GM18517 (cell line): ENCODE results near the gene CASZ1.

ENCODE experiments used
- ATAC-seq: cut with Tn5 transposase; IDR thresholded peaks from one replicate; pipeline ENCODE4 v1.9.1; 2021; ENCODE audit warnings: mild to moderate bottlenecking, moderate library complexity; ENCODE audit not compliant: unreplicated experiment

CASZ1 gene

DNA sequence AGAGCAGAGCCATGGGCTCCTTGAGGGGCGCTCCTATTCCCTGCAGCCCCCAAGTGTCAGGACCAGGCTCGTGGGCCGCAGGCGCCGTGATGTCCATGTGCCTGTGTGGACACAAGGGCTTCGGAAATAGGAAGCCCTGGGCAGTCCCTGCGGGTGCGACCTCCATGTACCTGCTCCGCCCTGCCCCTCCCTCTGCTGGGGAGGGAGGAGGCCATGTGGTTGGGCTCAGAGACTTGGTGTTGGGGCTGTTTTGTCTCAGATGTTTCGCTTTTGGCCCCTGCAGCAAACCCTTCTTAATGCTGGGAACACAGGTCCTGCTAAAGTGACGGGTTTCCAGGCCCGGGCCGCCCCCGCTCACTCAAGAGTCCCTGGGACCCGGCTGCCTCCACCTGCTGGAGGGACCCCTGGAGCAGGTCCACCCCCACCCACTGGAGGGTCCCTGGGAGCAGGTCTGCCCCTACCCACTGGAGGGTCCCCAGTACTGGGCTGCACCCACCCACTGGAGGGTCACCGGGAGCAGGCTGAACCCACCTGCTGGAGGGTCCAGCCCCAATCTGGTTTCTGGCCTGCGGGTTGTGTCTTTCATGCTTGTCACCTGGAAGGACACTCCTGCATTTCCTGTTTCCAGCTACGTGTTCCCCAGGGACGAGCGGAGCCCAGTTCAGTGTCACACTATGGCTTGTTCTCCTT lies 165.2 kb downstream of the CASZ1 start:
- ATAC-seq, result no peak

GRCh38 chr1:10630661-10631120 lies 165.8 kb downstream of the CASZ1 start:
- ATAC-seq, result no peak

- no peak for ATAC-seq
Observed at GRCh38 chr1:10629816-10630571, 166.5 kb downstream of the CASZ1 start.

- ATAC-seq, result no peak
Observed at GRCh38 chr1:10629091-10629815, 167.2 kb downstream of the CASZ1 start.

- ATAC-seq, result no peak
Observed at GRCh38 chr1:10628685-10629084, 167.8 kb downstream of the CASZ1 start.

- no peak for ATAC-seq
Observed at GRCh38 chr1:10626791-10627410, 169.5 kb downstream of the CASZ1 start.

DNA sequence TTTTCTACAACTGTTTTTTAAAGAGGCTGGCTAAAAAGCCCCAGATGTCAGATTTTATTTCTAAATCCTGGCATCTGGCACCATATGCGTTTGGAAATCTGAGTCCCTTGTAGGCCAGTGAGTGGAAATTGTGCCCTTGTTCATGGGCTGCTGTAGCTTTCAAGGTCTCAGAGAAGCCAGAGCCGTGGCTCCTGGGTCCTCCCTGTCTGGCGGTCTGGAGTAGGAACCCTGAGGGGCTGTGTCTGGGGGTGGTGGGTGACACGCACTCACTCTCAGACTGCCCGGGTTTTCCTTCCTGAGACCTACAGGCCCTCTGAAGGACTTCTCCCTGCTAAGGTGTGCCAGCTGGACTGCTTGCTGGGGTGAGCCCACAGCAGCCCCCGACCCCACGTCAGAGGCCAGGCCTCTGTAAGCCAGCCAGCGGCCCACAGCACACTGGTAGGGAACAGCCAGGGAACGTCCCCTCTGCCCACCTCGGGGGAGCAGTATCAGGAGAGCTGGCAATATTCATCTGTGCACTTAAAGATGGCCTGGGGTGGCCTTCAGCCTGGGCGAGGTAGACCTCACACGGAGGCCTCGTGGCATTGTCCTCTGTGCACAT lies 170.2 kb downstream of the CASZ1 start:
- no peak for ATAC-seq

- no peak for ATAC-seq
Observed at GRCh38 chr1:10625554-10625953, 170.9 kb downstream of the CASZ1 start.

- no peak for ATAC-seq
Observed at GRCh38 chr1:10625076-10625475, 171.4 kb downstream of the CASZ1 start.

DNA sequence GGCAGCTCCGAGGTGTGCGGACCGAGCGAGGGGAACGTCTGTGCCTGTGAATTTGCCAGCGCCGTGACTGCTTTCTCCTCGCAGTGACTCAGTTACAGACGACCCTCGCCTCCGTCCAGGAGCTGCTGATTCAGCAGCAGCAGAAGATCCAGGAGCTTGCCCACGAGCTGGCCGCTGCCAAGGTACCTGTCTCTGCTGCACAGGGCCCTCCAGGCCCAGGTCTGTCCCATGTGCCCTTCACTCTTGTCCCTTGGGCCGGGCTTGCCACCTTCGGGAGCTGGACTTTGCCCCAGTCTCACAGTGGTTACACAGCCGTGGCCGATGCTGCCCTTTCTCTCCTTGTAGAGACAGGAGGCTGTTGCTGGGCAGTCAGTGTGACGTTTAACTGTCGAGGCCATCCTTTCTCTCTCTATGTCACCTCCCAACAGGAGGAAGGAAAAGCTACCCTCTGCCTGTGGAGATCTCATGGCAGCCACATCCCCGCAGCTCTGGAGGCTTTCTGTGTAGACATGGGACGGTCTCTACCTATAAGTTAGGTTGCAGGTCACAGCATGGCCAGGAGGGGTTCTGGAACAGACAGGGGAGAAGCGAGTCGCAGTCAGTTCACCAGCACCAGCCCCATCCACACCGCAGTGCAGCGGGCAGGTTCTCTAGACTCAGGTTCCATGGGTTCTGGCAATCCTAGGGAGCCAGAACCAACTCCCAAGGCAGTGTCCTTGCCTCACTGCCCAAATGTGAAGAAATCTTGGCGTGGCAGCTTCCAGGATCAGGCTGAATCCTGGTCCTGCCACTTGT lies 172.0 kb downstream of the CASZ1 start:
- no peak for ATAC-seq

GRCh38 chr1:10623686-10624145 lies 172.7 kb downstream of the CASZ1 start:
- ATAC-seq, result no peak

DNA sequence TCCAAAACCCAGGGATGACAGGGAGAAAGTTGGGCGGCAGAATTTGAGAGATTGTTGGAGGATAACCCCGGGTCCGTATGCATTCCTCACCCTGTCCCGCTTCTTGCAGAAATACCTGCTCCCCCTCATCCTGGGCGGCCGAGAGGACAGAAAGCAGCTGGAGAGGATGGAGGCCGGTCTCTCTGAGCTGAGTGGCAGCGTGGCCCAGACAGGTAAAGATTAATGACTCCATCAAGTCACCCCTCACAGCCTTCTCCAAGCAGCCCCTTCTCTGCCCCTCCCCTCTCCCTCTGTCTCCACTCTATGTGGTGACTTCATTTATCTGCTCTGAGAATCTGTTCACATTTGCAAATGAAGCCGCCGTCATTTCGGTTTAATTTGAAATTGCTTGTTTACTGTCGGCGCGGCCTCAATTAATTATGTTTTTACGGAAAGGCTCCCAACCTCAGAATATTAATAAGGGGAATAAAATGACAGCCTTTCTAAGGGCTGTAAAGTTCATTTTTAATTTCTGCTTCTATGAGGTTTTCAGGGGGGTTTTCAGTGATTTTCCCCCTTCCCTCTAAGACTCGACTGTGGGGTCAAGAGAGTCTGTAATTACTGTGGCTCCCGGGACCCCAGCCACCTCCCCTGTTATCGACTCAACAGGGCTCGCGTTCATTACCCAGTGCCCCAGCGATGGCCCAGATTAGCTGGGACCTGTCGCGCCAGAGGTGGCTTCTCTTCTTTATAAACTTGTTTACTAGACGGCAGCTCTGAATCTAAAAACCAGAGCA lies 173.3 kb downstream of the CASZ1 start:
- ATAC-seq, result no peak

GRCh38 chr1:10621906-10622305 lies 174.5 kb downstream of the CASZ1 start:
- no peak for ATAC-seq

GRCh38 chr1:10620776-10621175 lies 175.7 kb downstream of the CASZ1 start:
- ATAC-seq, result no peak

GRCh38 chr1:10617931-10618885 lies 178.2 kb downstream of the CASZ1 start:
- no peak for ATAC-seq

DNA sequence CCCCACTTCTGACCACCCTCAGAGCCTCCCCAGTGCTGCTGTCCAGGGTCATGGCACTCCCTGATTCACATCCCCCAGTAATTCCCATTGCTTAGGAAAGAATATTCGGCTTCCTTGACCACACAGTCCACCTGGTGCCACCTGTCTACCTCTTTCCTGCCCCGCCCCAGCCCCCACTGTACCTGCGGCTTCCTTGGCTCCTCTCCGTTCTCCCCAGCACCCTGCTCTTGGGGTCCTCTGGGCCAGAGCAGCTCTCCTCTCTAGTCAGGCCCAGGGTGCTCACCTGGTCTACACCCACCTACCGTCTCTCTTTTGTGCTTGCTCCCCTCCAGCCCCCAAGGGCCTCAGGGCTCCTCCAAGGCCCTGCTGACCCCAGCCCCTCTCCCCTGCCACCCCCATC lies 179.1 kb downstream of the CASZ1 start:
- no peak for ATAC-seq

DNA sequence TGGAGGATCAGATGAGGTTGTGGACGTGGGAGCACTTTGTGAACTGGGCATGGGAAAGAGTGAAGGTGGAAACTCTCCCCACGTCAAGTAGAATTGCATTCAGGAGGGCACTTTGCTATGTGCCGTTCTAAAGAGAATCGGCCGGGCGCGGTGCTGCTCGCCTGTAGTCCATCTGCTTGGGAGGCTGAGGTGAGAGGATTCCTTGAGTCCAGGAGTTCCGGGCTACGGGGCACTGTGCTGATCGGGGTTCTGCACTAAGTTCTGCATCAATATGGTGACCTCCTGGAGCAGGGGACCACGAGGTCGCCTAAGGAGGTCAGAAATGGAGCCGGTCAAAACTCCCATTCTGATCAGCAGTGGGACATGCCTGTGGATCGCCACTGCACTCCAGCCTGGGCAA lies 179.8 kb downstream of the CASZ1 start:
- no peak for ATAC-seq
